D721Med (cell line): Measurements from ENCODE around the gene KIN.
"Not testable (repeated sequence)": the region's sequence is repeated elsewhere in the genome, so short reads cannot be mapped to it uniquely, and the experiment has no call there.

Experiments
- DNase-seq: peaks from one replicate; pipeline ENCODE4 v3.0.0; 2011; ENCODE audit warnings: low spot score; ENCODE audit not compliant: insufficient read length
- FAIRE-seq: peaks from 2 replicates; lab custom pipeline; 2011; peaks lifted over from hg19 to GRCh38; lab: Jason Lieb, UNC
- TF ChIP-seq, protein P1 (sequence below): IDR thresholded peaks from 2 replicates; pipeline ENCODE4 v1.5.1; 2012; ENCODE audit warnings: mild to moderate bottlenecking, control low read depth; ENCODE audit not compliant: insufficient read depth; ENCODE audit errors: missing control alignments

The KIN gene

DNA sequence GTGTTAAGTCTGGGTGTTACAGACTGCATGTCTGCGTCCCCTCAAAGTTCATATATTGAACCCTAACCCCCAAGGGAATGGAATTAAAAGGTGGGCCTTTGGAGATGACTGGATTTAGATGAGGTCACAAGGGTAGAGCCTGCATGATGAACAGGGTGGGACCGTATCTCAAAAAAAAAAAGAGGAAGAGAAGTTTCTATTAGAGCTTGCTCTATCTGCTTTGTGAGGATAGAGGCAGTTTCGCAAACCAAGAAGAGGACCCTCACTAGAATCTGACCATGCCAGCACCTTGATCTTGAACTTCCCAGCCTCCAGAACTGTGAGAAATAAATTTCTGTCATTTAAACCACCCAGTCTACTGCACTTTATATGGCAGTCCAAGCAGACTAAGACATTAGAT is 1.4 kb downstream of the KIN start:
- DNase-seq = no peak
- TF ChIP-seq, protein P1, sequence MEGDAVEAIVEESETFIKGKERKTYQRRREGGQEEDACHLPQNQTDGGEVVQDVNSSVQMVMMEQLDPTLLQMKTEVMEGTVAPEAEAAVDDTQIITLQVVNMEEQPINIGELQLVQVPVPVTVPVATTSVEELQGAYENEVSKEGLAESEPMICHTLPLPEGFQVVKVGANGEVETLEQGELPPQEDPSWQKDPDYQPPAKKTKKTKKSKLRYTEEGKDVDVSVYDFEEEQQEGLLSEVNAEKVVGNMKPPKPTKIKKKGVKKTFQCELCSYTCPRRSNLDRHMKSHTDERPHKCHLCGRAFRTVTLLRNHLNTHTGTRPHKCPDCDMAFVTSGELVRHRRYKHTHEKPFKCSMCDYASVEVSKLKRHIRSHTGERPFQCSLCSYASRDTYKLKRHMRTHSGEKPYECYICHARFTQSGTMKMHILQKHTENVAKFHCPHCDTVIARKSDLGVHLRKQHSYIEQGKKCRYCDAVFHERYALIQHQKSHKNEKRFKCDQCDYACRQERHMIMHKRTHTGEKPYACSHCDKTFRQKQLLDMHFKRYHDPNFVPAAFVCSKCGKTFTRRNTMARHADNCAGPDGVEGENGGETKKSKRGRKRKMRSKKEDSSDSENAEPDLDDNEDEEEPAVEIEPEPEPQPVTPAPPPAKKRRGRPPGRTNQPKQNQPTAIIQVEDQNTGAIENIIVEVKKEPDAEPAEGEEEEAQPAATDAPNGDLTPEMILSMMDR = no peak
- FAIRE-seq = no peak

DNA sequence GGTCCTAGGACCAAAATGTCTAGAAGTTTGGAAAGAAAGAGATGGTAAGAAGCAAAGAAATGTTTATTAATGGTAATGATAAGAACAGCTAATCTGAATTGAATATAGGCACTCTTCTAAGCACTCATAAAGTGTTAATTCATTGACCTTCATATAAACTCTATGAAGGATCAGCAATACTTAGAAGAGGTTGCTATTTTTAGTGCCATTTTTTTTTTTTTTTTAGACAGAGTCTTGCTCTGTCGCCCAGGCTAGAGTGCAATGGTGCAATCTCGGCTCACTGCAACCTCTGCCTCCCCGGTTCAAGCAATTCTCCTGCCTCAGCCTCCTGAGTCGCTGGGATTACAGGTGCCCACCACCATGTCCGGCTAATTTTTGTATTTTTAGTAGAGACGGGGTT is 5.6 kb downstream of the KIN start:
- FAIRE-seq, DNase-seq: not testable (repeated sequence)

DNA sequence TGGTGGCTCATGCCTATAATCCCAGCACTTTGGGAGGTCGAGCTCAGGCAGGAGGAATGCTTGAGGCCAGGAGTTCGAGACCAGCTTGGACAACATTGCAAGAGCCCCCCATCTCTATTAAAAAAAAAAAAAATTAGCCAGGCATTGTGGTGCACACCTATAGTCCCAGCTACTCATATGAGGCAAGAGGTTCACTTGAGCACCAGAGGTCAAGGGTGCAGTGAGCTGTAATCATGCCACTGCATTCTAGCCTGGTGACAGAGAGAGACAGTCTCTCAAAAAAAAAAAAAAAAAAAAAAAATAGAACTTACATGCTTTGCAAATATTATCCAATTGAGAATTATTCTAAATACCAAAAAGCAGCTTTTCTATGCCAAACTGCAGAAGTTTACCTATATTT is 11.0 kb downstream of the KIN start:
- TF ChIP-seq, protein P1 = no peak
- DNase-seq (no peak), FAIRE-seq (no peak)

DNA sequence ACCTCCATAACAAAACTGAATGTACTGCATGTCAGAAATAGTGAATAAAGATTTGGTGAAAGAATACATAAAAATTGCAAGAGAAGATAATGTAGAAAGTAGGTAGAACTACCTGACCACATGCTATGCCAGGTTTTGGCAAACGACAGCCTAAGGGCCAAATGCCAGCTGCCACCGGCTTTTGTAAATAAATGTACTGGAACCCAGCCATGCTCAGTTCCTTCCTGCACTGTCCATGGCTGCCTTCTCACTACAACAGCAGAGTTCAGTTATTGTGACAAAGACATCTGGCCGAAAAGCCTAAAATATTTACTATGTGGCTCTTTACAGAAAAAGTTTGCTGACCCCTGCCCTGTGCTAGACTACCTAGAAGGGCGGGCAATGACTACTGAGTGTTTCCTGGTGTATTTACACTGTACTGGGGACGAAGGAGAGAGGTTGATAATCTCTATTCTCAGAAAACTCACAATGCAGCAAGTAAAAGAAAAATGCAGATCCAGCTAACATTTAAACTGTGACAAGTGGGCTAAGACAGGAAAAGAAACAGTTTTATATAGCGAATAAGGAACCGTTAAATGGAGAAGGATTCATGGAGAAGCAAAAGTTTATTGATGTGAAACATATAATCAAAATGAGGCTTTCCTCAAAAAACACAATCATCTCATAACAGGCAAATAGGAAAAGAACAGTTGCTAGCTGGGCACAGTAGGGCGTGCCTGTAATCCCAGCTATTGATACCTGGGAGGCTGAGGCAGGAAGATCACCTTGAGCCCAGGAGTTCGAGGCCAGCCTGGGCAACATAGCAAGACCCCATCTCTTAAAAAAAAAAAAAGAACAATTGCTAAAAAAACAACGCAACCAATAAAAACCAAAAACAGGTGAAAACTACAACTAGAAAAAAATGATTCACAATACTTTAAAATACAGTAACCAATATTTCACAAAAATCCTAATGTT is 13.7 kb downstream of the KIN start:
- FAIRE-seq (no peak), DNase-seq (no peak)
- TF ChIP-seq, protein P1 = no peak

DNA sequence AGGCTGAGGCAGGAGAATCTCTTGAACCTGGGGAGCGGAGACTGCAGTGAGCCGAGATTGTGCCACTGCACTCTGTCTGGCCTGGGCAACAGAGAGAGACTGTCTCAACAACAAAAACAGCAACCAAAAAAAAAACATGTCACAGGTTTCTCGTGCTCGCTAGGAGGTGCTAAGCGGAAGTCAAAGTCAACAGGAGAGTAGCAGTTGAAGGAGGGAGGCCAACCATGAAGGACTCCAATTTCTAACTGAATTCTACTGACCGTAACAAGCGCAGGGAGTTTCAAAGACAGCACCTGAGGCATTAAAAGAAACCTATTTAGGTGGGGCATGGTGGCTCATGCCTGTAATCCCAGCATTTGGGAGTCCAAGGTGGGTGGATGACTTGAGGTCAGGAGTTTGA is 19.4 kb downstream of the KIN start:
- DNase-seq = no peak
- no peak for FAIRE-seq
- TF ChIP-seq, protein P1 = no peak

DNA sequence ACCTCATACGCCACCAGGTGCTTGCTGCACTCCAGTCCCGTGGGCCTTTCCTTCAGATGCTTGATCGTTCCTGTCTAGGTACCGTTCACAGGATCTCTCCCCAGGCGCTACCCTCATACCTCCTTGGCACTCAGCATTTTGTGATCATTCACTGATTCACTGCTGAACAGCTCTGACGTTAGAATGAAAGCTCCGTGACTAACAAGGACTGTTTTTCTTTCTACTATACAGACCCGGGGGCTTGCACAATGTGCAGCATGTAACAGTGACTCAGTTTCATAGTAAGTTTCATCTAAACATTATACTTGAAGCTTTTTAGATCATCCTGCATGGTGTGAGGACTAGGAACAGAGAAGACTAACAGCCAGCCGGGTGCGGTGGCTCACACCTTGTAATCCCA is 20.6 kb downstream of the KIN start:
- no peak for DNase-seq
- no peak for FAIRE-seq
- TF ChIP-seq, protein P1 = no peak

DNA sequence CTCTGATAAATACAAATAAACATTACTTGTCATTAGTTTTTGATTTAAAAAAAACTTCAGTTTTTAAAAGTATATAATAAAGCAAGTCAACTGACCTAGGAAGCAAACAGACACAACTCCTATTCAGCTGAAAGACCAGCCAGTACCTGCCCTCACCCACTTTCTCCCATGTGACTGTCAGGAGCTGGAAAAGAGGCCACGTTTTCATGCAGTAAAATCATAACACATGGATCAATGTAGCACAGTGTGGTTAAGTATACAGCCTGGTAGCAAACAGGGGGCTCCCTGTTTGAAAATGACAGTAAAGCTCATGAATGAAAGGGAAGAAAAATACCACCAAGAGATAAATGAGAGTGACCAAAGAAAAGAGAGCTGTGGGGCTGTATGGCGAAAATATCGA is 21.6 kb downstream of the KIN start:
- FAIRE-seq = no peak
- TF ChIP-seq, protein P1 = no peak
- DNase-seq = no peak
